GM21528 (cell line): Measurements from ENCODE around the gene DYSF.

Experiments used
- ATAC-seq: cut with Tn5 transposase; IDR thresholded peaks from one replicate; pipeline ENCODE4 v1.9.1; 2021; ENCODE audit warnings: mild to moderate bottlenecking, moderate library complexity; ENCODE audit not compliant: unreplicated experiment, low FRiP score

The DYSF gene

GRCh38 chr2:71713581-71714580, 260.5 kb downstream of the DYSF start:
- ATAC-seq: no peak

- ATAC-seq: no peak
These were observed 261.4 kb downstream of the DYSF start for GRCh38 chr2:71714601-71715240.

GRCh38 chr2:71715241-71715750, 261.9 kb downstream of the DYSF start:
- no peak for ATAC-seq

- no peak for ATAC-seq
These were observed 262.8 kb downstream of the DYSF start for GRCh38 chr2:71715951-71716696.

- no peak for ATAC-seq
These were observed 263.6 kb downstream of the DYSF start for GRCh38 chr2:71716697-71717624.

GRCh38 chr2:71718686-71719085, 265.3 kb downstream of the DYSF start:
- ATAC-seq: no peak

- ATAC-seq: no peak
These were observed 266.3 kb downstream of the DYSF start for GRCh38 chr2:71719520-71720282.

- ATAC-seq: no peak
These were observed 266.9 kb downstream of the DYSF start for GRCh38 chr2:71720283-71720560.

- ATAC-seq: no peak
These were observed 267.4 kb downstream of the DYSF start for GRCh38 chr2:71720596-71721361.

GRCh38 chr2:71721362-71721665, 268.0 kb downstream of the DYSF start:
- no peak for ATAC-seq

- ATAC-seq: no peak
These were observed 268.3 kb downstream of the DYSF start for GRCh38 chr2:71721669-71722068.

- ATAC-seq: no peak
These were observed 268.9 kb downstream of the DYSF start for GRCh38 chr2:71722286-71722685.

- no peak for ATAC-seq
These were observed 271.4 kb downstream of the DYSF start for GRCh38 chr2:71724793-71725192.

- ATAC-seq: no peak
These were observed 272.5 kb downstream of the DYSF start for GRCh38 chr2:71725836-71726235.

GRCh38 chr2:71727562-71727961, 274.2 kb downstream of the DYSF start:
- no peak for ATAC-seq

- ATAC-seq: no peak
These were observed 274.7 kb downstream of the DYSF start for GRCh38 chr2:71728036-71728435.

GRCh38 chr2:71730785-71731383, 277.5 kb downstream of the DYSF start:
- ATAC-seq: no peak

GRCh38 chr2:71734620-71735019, 281.3 kb downstream of the DYSF start:
- ATAC-seq: no peak
